ENCODE measurements around the gene CCND2.

DNA sequence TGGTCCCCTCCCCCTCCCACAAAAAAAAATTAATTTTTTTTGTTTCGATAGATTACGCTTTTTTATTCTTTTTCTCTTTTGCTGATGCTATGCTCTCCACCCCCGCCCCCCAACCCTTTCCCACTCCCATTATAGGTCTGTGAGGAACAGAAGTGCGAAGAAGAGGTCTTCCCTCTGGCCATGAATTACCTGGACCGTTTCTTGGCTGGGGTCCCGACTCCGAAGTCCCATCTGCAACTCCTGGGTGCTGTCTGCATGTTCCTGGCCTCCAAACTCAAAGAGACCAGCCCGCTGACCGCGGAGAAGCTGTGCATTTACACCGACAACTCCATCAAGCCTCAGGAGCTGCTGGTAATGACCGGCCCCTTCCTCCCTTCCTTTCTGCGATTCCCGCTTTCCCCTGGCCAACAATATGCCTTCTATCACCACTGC is 2.3 kb downstream of the CCND2 start:
- TF ChIP-seq POLR2AphosphoS5 (IDR thresholded peaks at IDR 0.05; ENCODE audit: low read depth, low read length) (no peak), ZNF274 (IDR thresholded peaks at IDR 0.05; ENCODE audit: borderline replicate concordance, extremely low read depth, low read length) (no peak), BACH1 (IDR thresholded peaks at IDR 0.05; ENCODE audit: low read length) (no peak), CHD2 (IDR thresholded peaks at IDR 0.05; ENCODE audit: low read length) (no peak), TAF1 (IDR thresholded peaks at IDR 0.05; ENCODE audit: low read depth, low read length) (no peak), JUN (IDR thresholded peaks at IDR 0.05; ENCODE audit: low read depth, low read length) (no peak)
- TF ChIP-seq, protein P1, sequence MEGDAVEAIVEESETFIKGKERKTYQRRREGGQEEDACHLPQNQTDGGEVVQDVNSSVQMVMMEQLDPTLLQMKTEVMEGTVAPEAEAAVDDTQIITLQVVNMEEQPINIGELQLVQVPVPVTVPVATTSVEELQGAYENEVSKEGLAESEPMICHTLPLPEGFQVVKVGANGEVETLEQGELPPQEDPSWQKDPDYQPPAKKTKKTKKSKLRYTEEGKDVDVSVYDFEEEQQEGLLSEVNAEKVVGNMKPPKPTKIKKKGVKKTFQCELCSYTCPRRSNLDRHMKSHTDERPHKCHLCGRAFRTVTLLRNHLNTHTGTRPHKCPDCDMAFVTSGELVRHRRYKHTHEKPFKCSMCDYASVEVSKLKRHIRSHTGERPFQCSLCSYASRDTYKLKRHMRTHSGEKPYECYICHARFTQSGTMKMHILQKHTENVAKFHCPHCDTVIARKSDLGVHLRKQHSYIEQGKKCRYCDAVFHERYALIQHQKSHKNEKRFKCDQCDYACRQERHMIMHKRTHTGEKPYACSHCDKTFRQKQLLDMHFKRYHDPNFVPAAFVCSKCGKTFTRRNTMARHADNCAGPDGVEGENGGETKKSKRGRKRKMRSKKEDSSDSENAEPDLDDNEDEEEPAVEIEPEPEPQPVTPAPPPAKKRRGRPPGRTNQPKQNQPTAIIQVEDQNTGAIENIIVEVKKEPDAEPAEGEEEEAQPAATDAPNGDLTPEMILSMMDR (IDR thresholded peaks at IDR 0.05; ENCODE audit: control extremely low read depth in 1 of 3, insufficient read depth in 1 of 3, low read depth in 1 of 3, low read length in 3 of 3) = no peak
